ENCODE data around the gene DPCD. TPM values are rescaled to one million over a fixed set of nuclear protein-coding genes. Genes with fewer than 3 reads are reported as not detected.

The DPCD gene
- total and polyA plus RNA-seq, 2 experiments from 2014 or later: 22.5 to 38.1 TPM

Small RNA genes lying within 50 kb of the gene (microRNA-seq; reads per million reads assigned to microRNA genes)
- not detected for gene MIR3158-1
- not detected for gene MIR3158-2

Small RNA genes lying within 50 kb of the gene (small RNA-seq; reads per million reads assigned to genes)
- gene MIR3158-1 (ENCODE audit: low replicate concordance): not detected
- gene RNU6-1165P (ENCODE audit: low replicate concordance): not detected

Other genes starting within 250 kb of the DPCD start
- gene BTRC, start 234.2 kb upstream of the DPCD start, total RNA-seq (2014; rRNA removed; shearing (Covaris generic)): 14.8 and 17.5 TPM in 2 replicates
- gene BTRC, start 234.2 kb upstream of the DPCD start, polyA plus RNA-seq (2016; fragmentation: Nextera tagmentation; extraction: Ambion mirVana): 10.0 and 12.2 TPM in 2 replicates
- gene POLL, start 64 bp upstream of the DPCD start, total RNA-seq (2014; rRNA removed; shearing (Covaris generic)): 24.0 and 24.3 TPM in 2 replicates
- 17.3 and 18.2 TPM in 2 replicates for gene POLL, start 64 bp upstream of the DPCD start, polyA plus RNA-seq (2016; fragmentation: Nextera tagmentation; extraction: Ambion mirVana)
- 15.0 and 18.6 TPM in 2 replicates for gene FBXW4, start 106.8 kb downstream of the DPCD start, total RNA-seq (2014; rRNA removed; shearing (Covaris generic))
- gene FBXW4, start 106.8 kb downstream of the DPCD start, polyA plus RNA-seq (2016; fragmentation: Nextera tagmentation; extraction: Ambion mirVana): 8.0 and 10.1 TPM in 2 replicates
- 6.2 and 6.3 TPM in 2 replicates for gene FGF8, start 187.8 kb downstream of the DPCD start, total RNA-seq (2014; rRNA removed; shearing (Covaris generic))
- 1.6 and 2.7 TPM in 2 replicates for gene FGF8, start 187.8 kb downstream of the DPCD start, polyA plus RNA-seq (2016; fragmentation: Nextera tagmentation; extraction: Ambion mirVana)
- 258 and 345 TPM in 2 replicates for gene NPM3, start 195.1 kb downstream of the DPCD start, total RNA-seq (2014; rRNA removed; shearing (Covaris generic))
- gene NPM3, start 195.1 kb downstream of the DPCD start, polyA plus RNA-seq (2016; fragmentation: Nextera tagmentation; extraction: Ambion mirVana): 31.5 and 32.2 TPM in 2 replicates
- 112 and 131 TPM in 2 replicates for gene OGA, start 230.1 kb downstream of the DPCD start, total RNA-seq (2014; rRNA removed; shearing (Covaris generic))
- gene OGA, start 230.1 kb downstream of the DPCD start, polyA plus RNA-seq (2016; fragmentation: Nextera tagmentation; extraction: Ambion mirVana): 68.1 and 68.4 TPM in 2 replicates

Measured in GM23338 (cell line).